Lower leg skin (tissue), 4 donors: Measurements from ENCODE around the gene STRN4. TPM values are rescaled to one million over a fixed set of nuclear protein-coding genes. Genes with fewer than 3 reads are reported as not detected.

Experiments
- DNase-seq, 2 donors: peaks; one replicate each; pipeline ENCODE4 v3.0.0-alpha.2; 2019; ENCODE audit warnings: low spot score in 2 of 2
- H3K4me3 ChIP-seq: fragments of 200-600 bp; sonication (generic); 2 replicates; pipeline ENCODE4 v1.5.1; 2017; ENCODE audit warnings: mild to moderate bottlenecking, low read depth; ENCODE audit not compliant: poor library complexity, severe bottlenecking
- POLR2A ChIP-seq, 2 donors: fragments of 450-650 bp; IDR thresholded peaks; one replicate each; pipeline ENCODE4 v1.6.1; 2016 to 2017; ENCODE audit warnings: antibody characterized with exemption in 2 of 2, mild to moderate bottlenecking in 1 of 2, moderate library complexity in 1 of 2
- WGBS, 2 donors: methylation state at CpG; one replicate each; pipeline ENCODE4 v1.1.5; 2018; 5-methylcytosine and 5-hydroxymethylcytosine counted together
- intact Hi-C: fragments of 100-400 bp; cut with DNase I; formaldehyde crosslinking; loops from one replicate; pipeline ENCODE4 v1.15.0; 2023; ENCODE audit warnings: low total_unique reads
- total RNA-seq, 4 donors: library from RNA; depleted of rRNA; stranded (reverse); fragments of >200 nt; gene quantifications; one replicate each; pipeline ENCODE4 v1.1.0, GENCODE V29; 2016
- TF ChIP-seq, protein P1 (sequence below), 3 donors: fragments of 450-650 bp; IDR thresholded peaks; one replicate each; pipeline ENCODE4 v1.5.1; 2016; ENCODE audit warnings: antibody characterized with exemption in 3 of 3, mild to moderate bottlenecking in 3 of 3, moderate library complexity in 2 of 3

STRN4 gene
- total RNA-seq, 4 donors from 2014 or later = 81.5 to 97.6 (median 93.5) TPM

DNA sequence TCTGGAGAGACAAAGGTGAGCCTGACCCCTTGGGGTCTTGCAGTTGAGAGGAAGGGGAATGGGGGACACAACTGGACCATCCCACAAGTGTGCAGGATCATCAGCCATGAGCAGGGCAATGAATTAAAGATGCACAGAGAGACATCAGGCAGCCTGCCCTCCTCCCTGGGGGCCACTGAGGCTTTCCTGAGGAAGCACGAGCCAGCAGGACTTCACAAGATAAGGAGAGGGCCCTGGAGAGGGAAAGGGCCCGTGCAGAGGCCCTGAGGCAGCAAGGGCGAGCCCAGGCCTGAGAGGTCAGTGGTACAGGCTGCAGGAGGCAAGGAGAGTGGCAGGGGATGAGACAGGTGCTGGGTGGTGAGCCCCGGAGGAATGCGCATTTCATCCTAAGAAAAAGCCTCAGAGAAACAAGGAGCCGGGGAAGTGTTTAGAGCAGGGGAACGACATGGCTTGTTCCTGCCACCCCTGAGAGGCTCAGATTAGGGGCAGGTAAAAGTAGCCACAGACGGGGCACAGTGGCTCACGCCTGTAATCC lies 20.3 kb downstream of the STRN4 start:
- DNase-seq = no peak
- intact Hi-C loops = no loop called here
- 77 to 82% methylated on average over 9 of the region's 9 CpGs for WGBS, 2 donors
- TF ChIP-seq, protein P1, sequence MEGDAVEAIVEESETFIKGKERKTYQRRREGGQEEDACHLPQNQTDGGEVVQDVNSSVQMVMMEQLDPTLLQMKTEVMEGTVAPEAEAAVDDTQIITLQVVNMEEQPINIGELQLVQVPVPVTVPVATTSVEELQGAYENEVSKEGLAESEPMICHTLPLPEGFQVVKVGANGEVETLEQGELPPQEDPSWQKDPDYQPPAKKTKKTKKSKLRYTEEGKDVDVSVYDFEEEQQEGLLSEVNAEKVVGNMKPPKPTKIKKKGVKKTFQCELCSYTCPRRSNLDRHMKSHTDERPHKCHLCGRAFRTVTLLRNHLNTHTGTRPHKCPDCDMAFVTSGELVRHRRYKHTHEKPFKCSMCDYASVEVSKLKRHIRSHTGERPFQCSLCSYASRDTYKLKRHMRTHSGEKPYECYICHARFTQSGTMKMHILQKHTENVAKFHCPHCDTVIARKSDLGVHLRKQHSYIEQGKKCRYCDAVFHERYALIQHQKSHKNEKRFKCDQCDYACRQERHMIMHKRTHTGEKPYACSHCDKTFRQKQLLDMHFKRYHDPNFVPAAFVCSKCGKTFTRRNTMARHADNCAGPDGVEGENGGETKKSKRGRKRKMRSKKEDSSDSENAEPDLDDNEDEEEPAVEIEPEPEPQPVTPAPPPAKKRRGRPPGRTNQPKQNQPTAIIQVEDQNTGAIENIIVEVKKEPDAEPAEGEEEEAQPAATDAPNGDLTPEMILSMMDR (IDR thresholded peaks at IDR 0.05) = no peak
- TF ChIP-seq POLR2A (IDR thresholded peaks at IDR 0.05) = no peak
- H3K4me3 ChIP-seq = no peak overlapping the region

DNA sequence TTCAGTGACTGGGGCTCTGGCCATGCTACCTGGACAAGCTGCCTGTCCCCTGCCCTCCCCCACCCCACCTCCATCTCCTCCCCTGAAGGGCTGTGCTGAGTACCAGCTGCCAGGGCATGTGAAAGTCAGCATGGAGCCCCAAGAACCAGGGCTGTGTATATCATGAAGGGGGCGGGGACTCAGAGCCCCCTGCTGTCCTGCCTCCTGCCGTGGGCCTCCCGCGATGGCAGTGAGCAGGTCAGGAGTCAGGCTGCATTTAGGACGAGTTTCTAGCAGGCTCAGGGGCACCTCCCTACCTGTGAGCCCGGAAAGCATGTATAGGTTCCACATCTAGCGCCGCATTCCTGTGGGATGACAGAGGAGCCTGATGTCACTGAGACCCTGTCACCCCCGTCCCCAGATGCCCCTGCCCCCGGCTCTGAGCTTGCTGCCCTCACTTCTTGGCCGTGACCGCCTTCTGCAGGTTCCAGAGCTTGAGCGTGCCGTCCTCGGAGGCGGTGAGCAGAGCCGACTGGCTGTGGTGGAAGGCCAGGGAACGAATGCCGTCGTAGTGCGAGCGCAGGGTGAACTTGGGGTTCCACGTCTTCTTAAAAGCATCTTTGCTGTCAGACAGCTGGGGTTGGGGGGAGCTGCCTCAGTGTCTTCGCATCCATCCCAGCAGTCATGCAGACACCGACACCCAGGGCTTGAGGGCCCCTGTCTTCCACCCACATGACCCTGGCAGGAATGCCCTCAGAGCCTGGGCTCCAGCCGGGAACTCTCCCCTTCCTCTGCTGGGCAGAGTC lies 21.0 kb downstream of the STRN4 start:
- no peak for TF ChIP-seq POLR2A (IDR thresholded peaks at IDR 0.05)
- TF ChIP-seq, protein P1 (IDR thresholded peaks at IDR 0.05) = no peak
- intact Hi-C loops = no loop called here
- H3K4me3 ChIP-seq = no peak overlapping the region
- DNase-seq = no peak
- WGBS, 2 donors = 91 to 94% methylated on average over 26 of the region's 26 CpGs

- TF ChIP-seq POLR2A (IDR thresholded peaks at IDR 0.05) = no peak
- TF ChIP-seq, protein P1 (IDR thresholded peaks at IDR 0.05) = no peak
Measured at GRCh38 chr19:46724468-46724867, 21.8 kb downstream of the STRN4 start.

GRCh38 chr19:46723471-46723870 lies 22.8 kb downstream of the STRN4 start:
- no peak overlapping the region for H3K4me3 ChIP-seq
- 97 to 100% methylated on average over 4 to 6 of the region's 6 CpGs for WGBS, 2 donors
- intact Hi-C loops = no loop called here
- no peak for TF ChIP-seq POLR2A (IDR thresholded peaks at IDR 0.05)
- TF ChIP-seq, protein P1 (IDR thresholded peaks at IDR 0.05) = no peak
- no peak for DNase-seq

More at GRCh38 chr19:46724468-46724867, 21.8 kb downstream of the STRN4 start:
- 87 to 91% methylated on average over 16 to 20 of the region's 20 CpGs for WGBS, 2 donors
- intact Hi-C loops = no loop called here
- H3K4me3 ChIP-seq = no peak overlapping the region
- no peak for DNase-seq

GRCh38 chr19:46723023-46723461 lies 23.2 kb downstream of the STRN4 start:
- H3K4me3 ChIP-seq = no peak overlapping the region
- DNase-seq = no peak
- intact Hi-C loops = no loop called here
- no peak for TF ChIP-seq POLR2A (IDR thresholded peaks at IDR 0.05)
- 81 to 90% methylated on average over 2 to 6 of the region's 16 CpGs for WGBS, 2 donors

- TF ChIP-seq, protein P1 (IDR thresholded peaks at IDR 0.05) = no peak
- TF ChIP-seq POLR2A (IDR thresholded peaks at IDR 0.05) = no peak
- no peak for DNase-seq
- no peak overlapping the region for H3K4me3 ChIP-seq
- 88% methylated on average over 25 of the region's 25 CpGs for WGBS, 2 donors
- intact Hi-C loops = no loop called here
Measured at GRCh38 chr19:46722421-46723022, 23.7 kb downstream of the STRN4 start.
